ENCODE results near the gene MEP1A.
"Not testable (repeated sequence)": the region's sequence is repeated elsewhere in the genome, so short reads cannot be mapped to it uniquely, and the experiment has no call there.

MEP1A gene

DNA sequence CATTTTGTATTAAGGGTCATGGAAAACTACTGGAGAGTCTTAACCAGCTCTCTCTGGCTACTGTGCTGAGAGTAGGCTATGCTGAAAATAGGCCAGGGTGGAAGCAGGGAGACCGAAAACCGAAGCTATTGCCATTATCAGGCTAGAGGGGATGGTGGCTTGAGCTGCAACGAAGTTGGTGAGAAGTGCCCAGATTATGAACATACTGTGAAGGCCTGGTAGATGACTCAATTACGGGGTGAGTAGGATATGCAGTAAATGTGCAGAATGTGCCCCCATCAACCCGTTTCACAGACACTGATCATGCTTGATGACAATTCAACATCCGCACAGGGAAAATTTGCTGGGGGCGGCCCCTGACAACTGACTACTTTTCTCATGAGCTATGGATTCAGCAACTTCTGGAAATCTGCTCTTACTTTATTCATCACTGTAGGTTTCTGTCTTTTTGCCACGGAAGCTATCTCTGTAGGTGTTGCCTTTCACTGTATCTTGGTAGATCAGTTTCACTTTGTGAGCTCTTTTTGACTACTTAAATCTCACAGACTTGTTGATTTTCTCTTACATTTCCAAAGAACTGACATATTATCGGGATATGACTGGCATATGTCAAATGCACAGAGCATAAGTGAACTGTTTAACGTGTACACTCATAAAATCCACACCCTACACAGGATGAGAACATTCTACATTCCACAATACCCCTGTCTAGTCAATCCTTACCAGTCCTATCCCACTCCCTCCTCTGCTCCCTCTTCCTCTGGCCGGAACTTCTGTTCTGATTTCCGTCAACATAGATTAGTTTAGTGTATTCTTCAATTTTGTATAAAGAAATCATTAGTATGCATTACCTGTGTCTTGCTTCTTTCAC lies 15.5 kb upstream of the MEP1A start:
- DNase-seq: no peak

GRCh38 chr6:46781478-46782378 lies 11.5 kb upstream of the MEP1A start:
- peak; percentile 47 for DNase-seq

- no peak for DNase-seq
Observed at GRCh38 chr6:46784535-46784934, 8.7 kb upstream of the MEP1A start.

DNA sequence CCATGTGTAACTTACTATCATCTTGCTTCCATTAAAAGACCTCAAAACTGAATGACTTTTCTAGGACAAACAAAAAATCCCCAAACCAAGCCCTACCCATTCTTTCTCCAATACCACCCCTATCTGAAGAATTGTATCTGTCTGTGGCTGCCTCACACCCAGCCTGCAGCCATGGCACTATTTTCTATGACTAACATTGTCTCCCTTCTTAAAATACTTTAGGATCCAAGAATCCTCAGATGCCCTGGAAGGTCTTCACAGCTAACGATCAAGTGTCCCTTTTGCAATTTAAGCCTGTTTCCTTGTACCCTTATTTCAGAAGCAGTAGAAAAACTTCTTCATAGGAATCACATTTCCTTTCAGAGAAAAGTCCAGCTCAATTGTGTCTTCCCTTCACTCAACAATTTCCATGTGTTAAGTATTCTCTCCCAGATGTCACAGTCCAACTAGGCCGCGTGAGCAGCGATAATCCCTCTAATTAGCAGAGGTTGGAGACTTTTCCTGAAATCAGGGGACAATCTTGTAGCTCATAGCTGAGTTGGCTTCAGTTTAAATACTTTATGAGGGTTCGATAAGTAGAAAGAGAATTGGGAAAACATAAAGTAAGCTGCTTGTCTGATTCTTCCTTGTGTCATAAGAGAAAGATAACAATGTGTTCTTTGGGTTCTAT lies 5.2 kb upstream of the MEP1A start:
- DNase-seq: no peak

DNA sequence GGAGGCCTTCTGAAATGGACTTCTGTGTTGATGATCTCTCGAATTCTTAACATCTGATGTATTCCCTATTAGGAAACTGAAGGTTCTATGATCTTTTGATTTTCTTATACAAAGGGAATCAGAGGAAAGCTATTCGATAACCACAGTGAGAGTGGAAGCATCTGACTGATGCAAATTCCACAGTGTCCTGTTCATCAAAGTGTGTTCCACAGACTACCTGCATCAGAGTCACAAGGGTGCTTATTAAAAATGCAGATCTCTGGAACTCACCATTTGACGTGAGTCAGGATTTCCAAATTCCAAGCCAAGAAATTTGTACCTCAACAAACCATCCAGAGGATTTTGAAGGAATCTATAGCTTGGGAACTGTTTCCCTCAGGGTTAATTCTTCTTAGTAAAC lies 4.4 kb upstream of the MEP1A start:
- no peak for DNase-seq

GRCh38 chr6:46789434-46790354 lies 3.5 kb upstream of the MEP1A start:
- no peak for DNase-seq

DNA sequence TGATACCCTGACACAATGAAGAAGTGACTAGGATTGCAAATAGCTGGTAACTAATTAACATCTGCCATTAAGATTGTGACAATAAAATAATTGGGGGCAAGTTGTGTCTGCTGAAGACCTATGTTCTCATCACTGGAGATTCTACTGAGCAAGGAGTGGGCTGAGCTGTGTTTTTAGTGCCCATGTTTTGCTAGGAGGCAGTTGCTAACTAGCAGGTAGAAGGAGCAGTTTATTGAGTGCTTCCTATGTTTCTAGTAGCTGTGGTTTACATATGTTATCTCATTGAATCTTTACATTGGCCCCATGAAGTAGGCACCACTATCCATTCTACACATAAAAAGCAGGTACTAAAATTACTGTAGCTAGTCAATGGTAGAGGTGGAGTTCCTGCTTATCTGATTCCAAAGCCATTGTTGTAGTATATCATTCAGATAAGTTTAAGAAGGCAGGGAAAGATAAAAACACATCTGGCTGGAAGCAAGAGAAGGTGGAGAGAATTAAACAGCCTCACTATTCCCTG lies 2.8 kb upstream of the MEP1A start:
- no peak for DNase-seq

DNA sequence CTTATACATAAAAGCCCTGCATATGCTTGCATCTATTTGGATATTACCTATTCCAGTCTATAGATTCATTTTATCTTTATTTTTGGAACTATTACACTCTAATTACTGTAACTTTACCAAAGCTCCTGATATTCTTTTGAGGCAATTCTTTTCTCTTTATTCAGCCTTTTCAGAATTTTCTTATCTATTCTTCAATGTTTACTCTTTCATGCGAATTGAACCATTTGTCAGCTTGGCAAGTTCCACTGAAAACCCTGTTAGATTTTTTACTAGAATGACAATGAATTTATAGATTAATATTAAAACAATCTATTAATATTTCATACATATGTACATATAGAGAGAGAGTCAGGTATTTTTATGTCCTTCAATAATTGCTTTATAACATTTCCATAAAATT lies 554 bp upstream of the MEP1A start:
- DNase-seq: no peak

GRCh38 chr6:46794068-46794467 lies 879 bp downstream of the MEP1A start:
- no peak for DNase-seq

DNA sequence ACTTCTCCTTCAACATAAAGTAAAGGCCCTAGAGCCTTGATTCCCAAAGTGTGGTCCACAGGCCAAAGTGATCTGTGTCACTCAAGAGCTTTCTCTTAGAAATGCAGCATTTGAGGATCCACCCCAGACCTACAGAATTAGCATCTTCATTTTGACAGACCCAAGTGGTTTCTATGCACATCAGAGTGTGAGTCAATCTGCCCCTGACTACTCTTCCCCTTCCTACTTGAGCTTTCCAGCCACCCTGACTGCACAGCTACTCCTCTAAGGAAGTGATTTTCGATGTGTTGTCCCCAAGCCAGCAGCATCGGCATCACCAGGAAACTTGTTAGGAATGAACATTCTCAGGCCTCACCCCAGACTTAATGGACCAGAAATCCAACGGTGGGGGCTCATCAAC lies 2.6 kb downstream of the MEP1A start:
- DNase-seq: no peak

- no peak for DNase-seq
Observed at GRCh38 chr6:46796848-46797580, 3.8 kb downstream of the MEP1A start.

- no peak for DNase-seq
Observed at GRCh38 chr6:46799657-46800056, 6.5 kb downstream of the MEP1A start.

GRCh38 chr6:46808806-46809205 lies 15.6 kb downstream of the MEP1A start:
- no peak for DNase-seq

GRCh38 chr6:46815130-46815529 lies 21.9 kb downstream of the MEP1A start:
- no peak for DNase-seq

GRCh38 chr6:46816626-46817025 lies 23.4 kb downstream of the MEP1A start:
- no peak for DNase-seq

- no peak for DNase-seq
Observed at GRCh38 chr6:46819561-46819960, 26.4 kb downstream of the MEP1A start.

DNA sequence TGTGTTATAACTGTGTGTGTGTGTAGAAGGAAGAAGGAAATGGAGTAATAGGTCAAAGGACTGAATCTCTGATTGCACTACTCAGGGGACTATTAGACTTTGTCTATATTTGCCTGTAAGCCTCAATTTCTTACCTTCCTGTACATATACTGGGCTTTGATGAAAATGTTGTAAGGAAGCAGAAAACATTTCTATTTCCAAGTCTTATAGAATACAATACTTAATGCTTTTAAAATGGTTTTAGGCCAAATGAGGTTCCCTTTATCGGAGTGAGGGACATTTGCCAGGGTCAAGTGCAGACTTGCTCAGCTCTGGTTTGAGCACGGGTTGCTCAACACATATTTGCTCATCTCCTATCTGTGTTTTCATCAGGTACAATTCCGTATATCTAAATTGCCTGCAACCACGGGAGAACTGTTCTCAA lies 28.3 kb downstream of the MEP1A start:
- no peak for DNase-seq

DNA sequence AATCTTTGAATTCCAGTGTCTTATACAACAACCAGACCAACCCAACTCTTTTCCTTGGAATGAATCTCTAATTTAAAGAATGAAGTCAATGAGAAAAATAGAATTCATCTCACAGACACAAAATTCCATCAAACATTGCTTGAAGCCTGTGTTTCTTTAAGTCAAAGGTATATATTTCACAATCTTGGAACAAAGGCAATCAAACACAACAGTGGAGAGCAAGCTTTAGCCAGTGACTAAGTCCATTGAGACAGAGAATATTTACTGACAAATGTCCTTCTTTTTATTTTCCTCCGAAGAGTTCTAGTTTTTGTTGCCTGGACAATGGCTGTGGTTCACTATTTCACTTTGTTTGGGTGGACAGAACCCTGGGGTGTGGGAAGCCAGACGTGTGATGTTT lies 35.8 kb downstream of the MEP1A start:
- DNase-seq: no peak

DNA sequence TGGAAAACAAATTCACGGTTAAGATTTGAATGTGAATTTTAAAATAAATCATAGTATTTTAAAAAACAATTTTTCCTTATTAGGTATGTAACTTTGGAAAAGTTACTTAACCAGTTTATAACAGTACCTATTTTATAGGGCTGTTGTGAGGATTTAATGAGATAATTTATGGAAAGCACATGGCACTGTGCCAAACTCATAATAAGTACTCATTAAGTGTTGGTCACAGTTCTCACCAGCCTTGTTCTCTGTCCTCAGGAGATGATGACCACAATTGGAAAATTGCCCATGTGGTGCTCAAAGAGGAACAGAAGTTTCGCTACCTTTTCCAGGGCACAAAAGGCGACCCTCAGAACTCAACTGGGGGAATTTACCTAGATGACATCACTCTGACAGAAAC lies 39.6 kb downstream of the MEP1A start:
- DNase-seq: no peak

DNA sequence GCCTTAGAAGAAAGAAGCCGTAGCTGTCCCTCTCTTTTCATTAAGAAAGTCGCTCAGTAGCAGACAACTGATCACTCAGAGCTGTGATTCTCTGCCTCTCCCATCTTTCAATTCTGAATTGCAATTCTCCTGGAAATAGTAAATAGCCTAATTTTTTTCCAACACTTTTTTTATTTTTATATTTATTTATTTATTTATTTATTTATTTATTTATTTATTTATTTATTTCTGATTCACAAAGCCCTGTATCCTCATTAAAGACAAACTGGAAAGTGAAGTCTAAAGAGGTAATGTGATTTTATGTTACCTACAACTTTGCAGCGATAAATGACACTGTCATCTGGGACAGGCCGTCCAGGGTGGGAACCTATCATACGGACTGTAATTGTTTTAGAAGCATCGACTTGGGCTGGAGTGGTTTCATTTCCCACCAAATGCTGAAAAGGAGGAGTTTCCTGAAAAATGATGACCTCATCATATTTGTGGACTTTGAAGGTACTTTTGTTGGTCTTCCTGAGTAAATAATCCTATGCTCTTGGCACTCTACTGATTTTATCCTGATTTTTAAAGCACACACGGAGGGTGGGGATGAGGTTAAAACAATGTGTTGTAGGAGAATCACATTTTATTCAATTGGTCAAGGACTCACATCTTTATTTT lies 41.2 kb downstream of the MEP1A start:
- not testable (repeated sequence) for DNase-seq

DNA sequence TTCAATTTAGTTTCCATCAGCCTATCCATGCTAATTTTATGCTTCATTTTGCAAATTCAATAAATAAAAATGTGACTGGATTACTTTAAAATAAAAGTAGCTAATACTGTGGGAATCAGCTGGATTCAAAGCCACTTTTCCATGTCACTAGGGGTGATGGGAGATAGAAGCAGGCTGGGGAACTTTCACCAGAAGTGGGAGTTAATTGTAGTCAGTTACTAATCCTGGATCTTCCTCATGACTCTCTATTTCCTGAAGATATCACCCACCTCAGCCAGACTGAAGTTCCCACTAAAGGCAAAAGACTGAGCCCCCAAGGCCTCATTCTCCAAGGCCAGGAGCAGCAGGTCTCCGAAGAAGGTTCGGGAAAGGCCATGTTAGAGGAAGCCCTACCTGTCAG lies 41.8 kb downstream of the MEP1A start:
- not testable (repeated sequence) for DNase-seq

All from NCI-H1048 (cell line).